PC-3 (cell line): ENCODE measurements around the gene LUC7L3.
"Not testable (repeated sequence)": the region's sequence is repeated elsewhere in the genome, so short reads cannot be mapped to it uniquely, and the experiment has no call there.

Experiments used
- CTCF ChIP-seq: fragments of 300-600 bp; sonication (generic); conservative IDR thresholded peaks from 2 replicates; pipeline ENCODE4 v1.5.1; 2017; ENCODE audit warnings: antibody characterized with exemption, low read depth, mild to moderate bottlenecking, low read length
- EZH2 ChIP-seq: fragments of 300-600 bp; sonication (generic); IDR thresholded peaks from one replicate; pipeline ENCODE4 v1.6.1; 2017; ENCODE audit warnings: antibody characterized with exemption, mild to moderate bottlenecking, low read length; ENCODE audit not compliant: unreplicated experiment
- EZH2phosphoT487 ChIP-seq: fragments of 300-600 bp; sonication (generic); IDR thresholded peaks from 2 replicates; pipeline ENCODE4 v1.6.1; 2018; ENCODE audit warnings: mild to moderate bottlenecking, antibody characterized with exemption, low read length, borderline replicate concordance

GRCh38 chr17:50680543-50681262 lies 38.7 kb upstream of the LUC7L3 start:
- not testable (repeated sequence) for TF ChIP-seq CTCF, EZH2, EZH2phosphoT487
